GM23338 (cell line): ENCODE measurements around the gene ZNF346. TPM values are rescaled to one million over a fixed set of nuclear protein-coding genes. Genes with fewer than 3 reads are reported as not detected.

ENCODE experiments used
- ATAC-seq: fragments of 200-7000 bp; cut with Tn5 transposase; 3 replicates; pipeline ENCODE4 v1.9.1; 2020
- DNase-seq: peaks from one replicate; pipeline ENCODE4 v3.0.0-alpha.2; 2015; ENCODE audit warnings: low spot score
- H2AFZ ChIP-seq: fragments of 200-600 bp; sonication (generic); 2 replicates; pipeline ENCODE4 v1.8.0; 2016; ENCODE audit warnings: antibody characterized with exemption, mild to moderate bottlenecking, moderate library complexity
- H3F3A ChIP-seq: fragments of 200-600 bp; sonication (generic); replicated peaks from 2 replicates; pipeline ENCODE4 v1.8.0; 2017; ENCODE audit warnings: antibody characterized with exemption, mixed run types, low read depth
- H3K27ac ChIP-seq: fragments of 200-600 bp; sonication (generic); 2 replicates; pipeline ENCODE4 v1.6.1; 2016; ENCODE audit warnings: low read depth
- H3K27me3 ChIP-seq: fragments of 200-600 bp; sonication (generic); 2 replicates; pipeline ENCODE4 v1.8.0; 2016; ENCODE audit warnings: mild to moderate bottlenecking, mixed run types, moderate library complexity; ENCODE audit not compliant: insufficient read depth
- H3K36me3 ChIP-seq: fragments of 200-600 bp; sonication (generic); 2 replicates; pipeline ENCODE4 v1.8.0; 2016; ENCODE audit warnings: mild to moderate bottlenecking; ENCODE audit not compliant: insufficient read depth
- H3K4me1 ChIP-seq: fragments of 200-600 bp; sonication (generic); 2 replicates; pipeline ENCODE4 v1.8.0; 2016; ENCODE audit warnings: mild to moderate bottlenecking, moderate library complexity; ENCODE audit not compliant: insufficient read depth
- H3K4me2 ChIP-seq: fragments of 200-600 bp; sonication (generic); 2 replicates; pipeline ENCODE4 v1.7.1; 2017; ENCODE audit warnings: mixed run types
- H3K4me3 ChIP-seq: fragments of 200-600 bp; sonication (generic); 2 replicates; pipeline ENCODE4 v1.6.1; 2016; ENCODE audit warnings: mixed run types
- H3K79me2 ChIP-seq: fragments of 200-600 bp; sonication (generic); replicated peaks from 2 replicates; pipeline ENCODE4 v1.8.0; 2017; ENCODE audit warnings: mild to moderate bottlenecking; ENCODE audit not compliant: insufficient read depth
- H3K9me2 ChIP-seq: fragments of 200-600 bp; sonication (generic); 2 replicates; pipeline ENCODE4 v1.8.0; 2017; ENCODE audit not compliant: insufficient read depth
- H4K20me1 ChIP-seq: fragments of 200-600 bp; sonication (generic); replicated peaks from 2 replicates; pipeline ENCODE4 v1.8.0; 2017; ENCODE audit warnings: mild to moderate bottlenecking; ENCODE audit not compliant: insufficient read depth
- H3K27ac Mint-ChIP-seq: 2 replicates; pipeline ENCODE4 v1.8.0; 2020; ENCODE audit warnings: inconsistent platforms, mild to moderate bottlenecking, moderate library complexity, mixed read lengths
- H3K27me3 Mint-ChIP-seq: 3 replicates; pipeline ENCODE4 v1.8.0; 2022; ENCODE audit warnings: low read depth, mild to moderate bottlenecking, moderate library complexity, mixed read lengths, inconsistent platforms; ENCODE audit not compliant: insufficient read depth, poor library complexity
- H3K36me3 Mint-ChIP-seq: 3 replicates; pipeline ENCODE4 v1.8.0; 2021; ENCODE audit warnings: low read depth, mild to moderate bottlenecking, inconsistent platforms, moderate library complexity, mixed read lengths
- H3K4me1 Mint-ChIP-seq: 3 replicates; pipeline ENCODE4 v1.8.0; 2020; ENCODE audit warnings: mild to moderate bottlenecking, inconsistent platforms, mixed read lengths
- H3K4me3 Mint-ChIP-seq: 3 replicates; pipeline ENCODE4 v1.8.0; 2021; ENCODE audit warnings: moderate library complexity, mild to moderate bottlenecking, inconsistent platforms, mixed read lengths
- H3K9me3 Mint-ChIP-seq: 3 replicates; pipeline ENCODE4 v1.8.0; 2020; ENCODE audit warnings: moderate library complexity, mild to moderate bottlenecking, inconsistent platforms, mixed read lengths
- CREB1 ChIP-seq: fragments of 250-450 bp; sonication (Bioruptor Pico); IDR thresholded peaks from 2 replicates; pipeline ENCODE4 v1.5.0; 2020; ENCODE audit warnings: low read depth, mild to moderate bottlenecking, moderate library complexity
- CTCF ChIP-seq, 2 experiments: fragments of 200-600 bp in 1 of 2; sonication (generic) in 1 of 2; conservative IDR thresholded peaks; 2 replicates each; pipeline versions ENCODE4 v1.5.1 to v1.6.1; 2016 to 2017; ENCODE audit warnings: antibody characterized with exemption in 2 of 2, low read depth in 2 of 2, mild to moderate bottlenecking in 2 of 2, moderate library complexity in 1 of 2
- ETS1 ChIP-seq: IDR thresholded peaks from 2 replicates; pipeline ENCODE4 v1.6.1; 2016; ENCODE audit warnings: antibody characterized with exemption
- EZH2 ChIP-seq: fragments of 200-600 bp; sonication (generic); IDR thresholded peaks from one replicate; pipeline ENCODE4 v1.8.0; 2017; ENCODE audit warnings: antibody characterized with exemption, mild to moderate bottlenecking, low read depth; ENCODE audit not compliant: unreplicated experiment
- JUNB ChIP-seq: IDR thresholded peaks from one replicate; pipeline ENCODE4 v1.6.1; 2016; ENCODE audit warnings: antibody characterized with exemption; ENCODE audit not compliant: unreplicated experiment
- REST ChIP-seq: IDR thresholded peaks from one replicate; pipeline ENCODE4 v1.6.1; 2018; ENCODE audit warnings: antibody characterized with exemption; ENCODE audit not compliant: unreplicated experiment
- ZNF331 ChIP-seq: fragments of 250-450 bp; sonication (Bioruptor Pico); IDR thresholded peaks from 2 replicates; pipeline ENCODE4 v1.5.0; 2020; ENCODE audit warnings: low read depth, mild to moderate bottlenecking, moderate library complexity
- ZNF462 ChIP-seq: fragments of 250-450 bp; sonication (Bioruptor Pico); IDR thresholded peaks from 2 replicates; pipeline ENCODE4 v1.5.0; 2020; ENCODE audit warnings: mild to moderate bottlenecking, moderate library complexity
- polyA plus RNA-seq: library from polyadenylated mRNA; unstranded; fragments of >200 nt; fragmentation: Nextera tagmentation; extraction: Ambion mirVana; gene quantifications from 2 replicates; pipeline ENCODE4 v1.2.1, GENCODE V29; 2016
- total RNA-seq: library from RNA; depleted of rRNA; stranded (reverse); fragments of >200 nt; shearing (Covaris generic); gene quantifications from 2 replicates; pipeline ENCODE4 v1.2.3, GENCODE V29; 2014

ZNF346 gene
- total and polyA plus RNA-seq, 2 experiments from 2014 or later, result 11.0 to 27.2 TPM

GRCh38 chr5:177041936-177042335, 19.4 kb downstream of the ZNF346 start:
- TF ChIP-seq JUNB (no peak), CTCF (conservative IDR thresholded peaks at IDR 0.05; ENCODE audit: low read depth in 2 of 2) (peak in 1 of 2 experiments; percentile 37; a peak in 2 of 4 replicates), ZNF331 (CRISPR knock-in tag) (no peak), EZH2 (no peak), REST (no peak)
- H3F3A ChIP-seq, result no peaks in the 10 kb centered on the region
- no peak overlapping the region for H3K4me2 ChIP-seq
- peaks cover 21% of the 10 kb centered on the region for H3K79me2 ChIP-seq
- no peaks in the 10 kb centered on the region for H3K27me3 Mint-ChIP-seq
- no peak overlapping the region for H3K27ac Mint-ChIP-seq
- no peak for ATAC-seq
- H3K4me3 ChIP-seq, result no peak overlapping the region
- H3K9me3 Mint-ChIP-seq, result no peaks in the 10 kb centered on the region
- DNase-seq, result peak; percentile 24
- H3K27ac ChIP-seq, result peak overlapping the region; percentile 11; the same call in 1 of the 2 replicates
- peaks cover 4% of the 10 kb centered on the region for H4K20me1 ChIP-seq
- peaks cover 15% of the 10 kb centered on the region for H3K36me3 Mint-ChIP-seq
- no peaks in the 10 kb centered on the region for H3K4me1 ChIP-seq
- no peak overlapping the region for H3K4me3 Mint-ChIP-seq
- H3K36me3 ChIP-seq, result peaks cover 6% of the 10 kb centered on the region; the same call in 1 of the 2 replicates
- H3K4me1 Mint-ChIP-seq, result no peaks in the 10 kb centered on the region
- H3K9me2 ChIP-seq, result no peaks in the 10 kb centered on the region
- no peaks in the 10 kb centered on the region for H3K27me3 ChIP-seq
- H2AFZ ChIP-seq, result no peak overlapping the region

- no peaks in the 10 kb centered on the region for H3K4me1 ChIP-seq
- H3K36me3 Mint-ChIP-seq, result peaks cover 21% of the 10 kb centered on the region
- no peaks in the 10 kb centered on the region for H3K27me3 ChIP-seq
- H3K9me2 ChIP-seq, result no peaks in the 10 kb centered on the region
- H3K27ac ChIP-seq, result no peak overlapping the region
- H2AFZ ChIP-seq, result no peak overlapping the region
- no peak overlapping the region for H3K4me3 ChIP-seq
- no peaks in the 10 kb centered on the region for H3F3A ChIP-seq
- no peak overlapping the region for H3K4me3 Mint-ChIP-seq
- DNase-seq (no peak), ATAC-seq (no peak)
- H3K9me3 Mint-ChIP-seq, result no peaks in the 10 kb centered on the region
- no peaks in the 10 kb centered on the region for H3K4me1 Mint-ChIP-seq
- H3K79me2 ChIP-seq, result peaks cover 10% of the 10 kb centered on the region
- H3K27me3 Mint-ChIP-seq, result no peaks in the 10 kb centered on the region
- no peak overlapping the region for H3K27ac Mint-ChIP-seq
- H4K20me1 ChIP-seq, result peaks cover 4% of the 10 kb centered on the region
- no peak overlapping the region for H3K4me2 ChIP-seq
- H3K36me3 ChIP-seq, result peaks cover 6% of the 10 kb centered on the region; the same call in 1 of the 2 replicates
- TF ChIP-seq EZH2 (no peak), CREB1 (CRISPR knock-in tag) (no peak), ETS1 (no peak), JUNB (no peak), ZNF331 (CRISPR knock-in tag) (no peak), ZNF462 (CRISPR knock-in tag) (no peak)
These were observed 20.6 kb downstream of the ZNF346 start for GRCh38 chr5:177043114-177043513.
